ENCODE measurements around the gene ZNF358.

GRCh38 chr19:7565332-7565731, 49.4 kb downstream of the ZNF358 start:
- TF ChIP-seq CTCF (IDR thresholded peaks at IDR 0.05) (no peak), POLR2A (IDR thresholded peaks at IDR 0.05) (no peak)
